Activated CD8-positive, alpha-beta memory T cell treated with anti-CD3 and anti-CD28 coated beads, Interleukin-2, amount 50 U/mL, for 1 hour (primary cell): ENCODE data around the gene ARHGEF25.

Experiments
- DNase-seq: peaks from one replicate; pipeline ENCODE4 v3.0.0-alpha.2; 2020; ENCODE audit errors: extremely low read depth

ARHGEF25 gene

GRCh38 chr12:57621497-57622292 lies 10.5 kb downstream of the ARHGEF25 start:
- no peak for DNase-seq

GRCh38 chr12:57622293-57623245 lies 11.3 kb downstream of the ARHGEF25 start:
- no peak for DNase-seq

DNA sequence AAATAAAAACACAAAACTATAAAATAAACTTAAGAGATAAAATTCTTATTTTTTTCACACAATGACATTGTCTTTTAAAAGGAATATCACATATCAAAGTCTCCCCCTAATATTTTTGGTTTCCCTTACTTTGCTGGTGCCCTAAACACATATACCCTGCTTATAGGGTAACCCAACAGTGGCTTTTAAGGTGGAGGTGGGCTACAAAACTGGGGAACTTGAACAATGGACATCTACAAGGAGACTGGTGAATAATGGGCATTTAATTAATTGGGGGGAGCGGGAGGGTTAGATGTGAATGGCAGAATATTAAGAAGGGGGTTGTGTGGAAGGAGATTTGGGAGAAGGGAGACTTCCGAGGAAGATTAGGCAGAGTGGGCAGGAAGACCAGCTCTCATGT lies 12.2 kb downstream of the ARHGEF25 start:
- no peak for DNase-seq

GRCh38 chr12:57623811-57624390 lies 12.7 kb downstream of the ARHGEF25 start:
- no peak for DNase-seq

DNA sequence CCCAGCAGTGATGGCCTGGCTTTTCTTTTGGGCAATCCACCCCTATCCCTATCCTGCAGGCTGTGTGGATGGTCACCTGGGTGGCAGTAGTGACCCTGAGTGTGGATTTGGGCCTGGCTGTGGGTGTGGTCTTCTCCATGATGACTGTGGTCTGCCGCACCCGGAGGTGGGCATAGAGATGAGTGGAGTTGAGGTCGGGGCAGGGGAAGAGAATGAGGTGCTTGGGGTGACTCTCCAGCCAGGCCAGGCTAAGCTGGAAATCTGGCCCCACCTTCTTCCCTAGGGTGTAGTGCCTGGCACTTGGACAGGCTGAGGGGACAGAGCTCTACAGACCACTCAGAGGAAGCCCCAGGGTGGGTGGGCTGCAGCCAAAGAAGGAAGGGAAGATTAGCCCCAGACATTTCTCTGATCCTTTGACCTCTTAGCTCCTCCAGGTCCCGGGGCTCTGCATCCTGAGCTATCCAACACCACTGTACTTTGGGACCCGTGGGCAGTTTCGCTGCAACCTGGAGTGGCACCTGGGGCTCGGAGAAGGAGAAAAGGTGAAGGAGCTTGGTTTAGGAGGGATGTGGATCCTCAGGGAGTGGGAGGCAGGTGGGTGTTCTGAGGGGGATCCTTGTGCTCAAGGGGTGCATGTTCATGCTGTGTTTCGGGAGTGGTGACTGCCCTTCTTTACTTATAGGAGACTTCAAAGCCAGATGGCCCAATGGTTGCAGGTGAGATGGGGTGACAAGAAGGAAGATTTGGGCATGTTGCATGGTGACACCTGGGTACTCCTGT lies 13.4 kb downstream of the ARHGEF25 start:
- DNase-seq, result no peak

- DNase-seq, result no peak
Measured at GRCh38 chr12:57625261-57626032, 14.2 kb downstream of the ARHGEF25 start.

- no peak for DNase-seq
Measured at GRCh38 chr12:57626111-57626920, 15.1 kb downstream of the ARHGEF25 start.

DNA sequence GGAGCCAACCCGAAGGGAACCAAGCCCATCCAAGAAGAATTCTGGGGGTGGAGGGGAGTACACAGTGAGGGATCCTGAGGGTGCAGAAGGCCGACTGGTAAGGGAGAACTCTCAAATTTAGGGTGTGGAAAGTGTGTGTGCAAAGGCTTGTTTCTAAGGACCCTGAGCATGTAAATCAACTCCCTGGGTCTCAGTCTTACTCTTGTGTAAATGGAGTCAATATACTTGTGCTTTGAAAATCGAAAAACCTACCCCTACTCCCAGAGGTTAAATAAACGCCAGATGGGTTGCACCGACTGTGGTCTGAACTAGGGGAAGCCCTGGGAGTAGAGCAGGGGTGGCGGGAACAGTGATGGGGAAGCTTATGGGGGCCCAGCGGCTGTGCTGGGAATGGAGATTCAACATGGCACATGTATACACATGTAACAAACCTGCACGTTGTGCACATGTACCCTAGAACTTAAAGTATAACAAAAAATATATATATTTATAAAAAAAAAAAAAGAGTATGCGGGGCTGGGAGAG lies 15.7 kb downstream of the ARHGEF25 start:
- no peak for DNase-seq

- no peak for DNase-seq
Measured at GRCh38 chr12:57627501-57628279, 16.5 kb downstream of the ARHGEF25 start.

DNA sequence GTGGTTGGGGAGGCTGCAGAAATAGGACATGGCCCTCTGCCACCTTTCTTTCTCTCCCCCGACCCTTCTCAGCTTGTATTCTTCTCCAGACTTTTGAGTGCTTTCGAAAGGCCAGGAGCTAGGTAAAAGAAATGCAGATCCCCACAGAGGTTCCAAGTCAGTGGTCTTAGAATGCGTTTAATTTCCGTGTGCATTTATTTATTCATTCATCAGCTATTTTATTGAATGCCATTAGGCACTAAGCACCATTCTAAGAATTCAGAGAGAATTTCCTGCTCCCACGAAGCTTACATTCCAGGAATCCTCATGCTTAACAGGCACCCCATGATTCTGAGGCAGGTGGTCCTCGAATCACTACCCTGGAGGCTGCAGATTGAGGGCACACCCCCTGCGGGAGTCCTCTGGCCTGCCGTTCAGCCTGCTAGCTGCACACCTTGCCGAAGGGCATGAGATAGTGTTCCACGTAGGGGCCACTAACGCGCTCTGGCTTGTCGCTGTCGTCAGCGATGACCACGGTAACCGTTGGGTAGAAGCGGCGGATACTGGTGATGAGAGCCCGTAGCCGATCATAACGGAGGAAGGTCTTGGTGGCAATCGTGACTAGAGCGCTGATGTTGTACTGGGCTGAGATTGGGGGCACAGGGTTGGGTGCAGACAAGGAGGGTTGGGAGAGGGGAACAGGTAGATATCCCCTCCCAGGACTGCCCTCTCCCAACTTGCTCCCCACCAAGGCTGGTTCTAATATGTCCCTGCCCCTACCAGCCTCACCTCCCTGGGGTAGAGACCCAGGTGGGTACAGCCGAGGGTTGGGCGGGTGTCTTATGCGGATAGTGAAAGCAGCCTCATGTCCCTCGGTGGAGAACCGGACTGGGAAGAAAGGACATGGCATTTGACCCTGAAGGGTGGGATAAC lies 17.3 kb downstream of the ARHGEF25 start:
- no peak for DNase-seq

DNA sequence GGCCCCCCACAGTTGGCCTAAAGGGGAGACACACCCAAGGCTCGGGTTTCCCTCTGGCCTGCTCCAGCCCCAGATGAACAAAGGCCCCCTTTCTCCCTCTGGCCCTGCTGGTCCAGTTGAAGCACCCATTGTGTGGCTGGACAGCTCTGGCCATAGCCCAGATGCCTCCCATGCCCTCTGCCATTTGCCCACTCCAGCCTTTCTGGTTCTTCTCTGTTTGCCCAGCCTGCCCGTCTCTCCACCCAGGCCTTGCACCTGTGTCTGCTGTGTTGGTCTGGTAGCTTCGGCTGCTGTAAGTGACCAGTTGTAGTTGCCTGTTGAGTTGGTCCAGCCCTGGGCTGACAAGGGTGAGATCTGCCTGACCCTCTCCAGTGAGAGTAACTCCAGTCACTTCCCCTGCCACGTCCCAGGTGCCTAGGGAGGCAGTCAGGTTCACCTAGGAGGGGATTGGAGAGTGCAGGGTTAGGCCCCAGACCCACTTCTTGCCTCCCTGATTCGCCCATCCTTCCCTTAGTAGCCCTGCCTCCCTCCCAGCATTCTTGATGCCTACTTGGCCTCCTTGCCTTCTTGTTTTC lies 18.7 kb downstream of the ARHGEF25 start:
- no peak for DNase-seq

GRCh38 chr12:57630891-57631433 lies 19.7 kb downstream of the ARHGEF25 start:
- DNase-seq, result no peak

DNA sequence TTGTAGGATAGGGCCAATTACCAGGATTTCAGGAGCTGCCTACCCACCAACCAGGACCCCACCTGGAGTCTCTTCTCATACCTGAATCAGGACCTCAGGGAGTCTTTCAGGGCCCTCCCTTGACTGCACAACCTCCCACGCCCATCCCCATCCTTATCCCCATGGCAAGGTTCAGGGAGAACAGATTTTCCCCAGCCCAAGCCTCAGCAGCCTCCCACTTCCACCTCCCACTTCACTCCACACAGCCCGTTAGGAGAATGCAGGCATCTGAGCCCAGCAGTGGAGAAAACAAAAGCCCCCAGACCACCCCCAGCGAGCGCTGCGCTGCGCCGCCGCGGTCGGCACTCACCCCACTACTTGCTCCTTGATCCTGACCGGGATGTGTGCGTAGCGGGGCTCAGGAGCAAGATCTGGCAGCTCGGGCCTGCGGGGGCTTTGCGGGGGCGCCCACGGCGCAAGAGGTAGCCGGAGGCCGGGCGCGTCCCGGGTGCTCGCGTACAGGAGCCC lies 20.4 kb downstream of the ARHGEF25 start:
- DNase-seq, result no peak

- DNase-seq, result no peak
Measured at GRCh38 chr12:57632073-57632957, 21.1 kb downstream of the ARHGEF25 start.

- no peak for DNase-seq
Measured at GRCh38 chr12:57632958-57633840, 22.0 kb downstream of the ARHGEF25 start, which contains the start of gene B4GALNT1. B4GALNT1 (minus strand) TSS chr12:57633201; CDS start chr12:57632132, 1,069 bp downstream.
